Left ventricle myocardium inferior (tissue), 1 donor: ENCODE results near the gene RNF115. TPM values are rescaled to one million over a fixed set of nuclear protein-coding genes. Genes with fewer than 3 reads are reported as not detected.

Experiments
- DNase-seq: peaks from one replicate; pipeline ENCODE4 v3.0.0-alpha.2; 2020
- H3K27ac ChIP-seq: fragments of 200-600 bp; replicated peaks from 2 replicates; pipeline ENCODE4 v1.8.0; 2021
- H3K27me3 ChIP-seq: fragments of 200-600 bp; 2 replicates; pipeline ENCODE4 v1.8.0; 2021; ENCODE audit warnings: low read depth
- H3K36me3 ChIP-seq: fragments of 200-600 bp; 2 replicates; pipeline ENCODE4 v1.8.0; 2021
- H3K4me1 ChIP-seq: fragments of 200-600 bp; 2 replicates; pipeline ENCODE4 v1.8.0; 2021
- H3K4me3 ChIP-seq: fragments of 200-600 bp; 2 replicates; pipeline ENCODE4 v1.8.0; 2021; ENCODE audit warnings: mild to moderate bottlenecking, moderate library complexity
- H3K9me3 ChIP-seq: fragments of 200-600 bp; replicated peaks from 2 replicates; pipeline ENCODE4 v1.8.0; 2021
- intact Hi-C: fragments of 100-400 bp; cut with micrococcal nuclease; formaldehyde crosslinking; loops from one replicate; pipeline ENCODE4 v1.11.0; 2022
- total RNA-seq: library from RNA; stranded (reverse); fragmentation: NEBNext Ultra II Directional; extraction: Animal tissue kit (Norgen Biotek cat#: 25700); gene quantifications from one replicate; pipeline ENCODE4 v1.2.1, GENCODE V29; 2021
- TF ChIP-seq, protein P1 (sequence below): fragments of 200-600 bp; IDR thresholded peaks from 2 replicates; pipeline ENCODE4 v1.8.0; 2021; ENCODE audit warnings: antibody characterized with exemption, mild to moderate bottlenecking, borderline replicate concordance
- donor health status: DM: no; HTN: yes; CAD: no; lungs with severe emphysema.

The RNF115 gene
- total RNA-seq, 1 donor from 2014 or later: 51.1 TPM

GRCh38 chr1:145707183-145707867 is 116.6 kb downstream of the RNF115 start, which contains the start of gene PDZK1:
PDZK1 (minus strand) TSS chr1:145707368; CDS start chr1:145688021, 19,347 bp downstream.
- TF ChIP-seq, protein P1, sequence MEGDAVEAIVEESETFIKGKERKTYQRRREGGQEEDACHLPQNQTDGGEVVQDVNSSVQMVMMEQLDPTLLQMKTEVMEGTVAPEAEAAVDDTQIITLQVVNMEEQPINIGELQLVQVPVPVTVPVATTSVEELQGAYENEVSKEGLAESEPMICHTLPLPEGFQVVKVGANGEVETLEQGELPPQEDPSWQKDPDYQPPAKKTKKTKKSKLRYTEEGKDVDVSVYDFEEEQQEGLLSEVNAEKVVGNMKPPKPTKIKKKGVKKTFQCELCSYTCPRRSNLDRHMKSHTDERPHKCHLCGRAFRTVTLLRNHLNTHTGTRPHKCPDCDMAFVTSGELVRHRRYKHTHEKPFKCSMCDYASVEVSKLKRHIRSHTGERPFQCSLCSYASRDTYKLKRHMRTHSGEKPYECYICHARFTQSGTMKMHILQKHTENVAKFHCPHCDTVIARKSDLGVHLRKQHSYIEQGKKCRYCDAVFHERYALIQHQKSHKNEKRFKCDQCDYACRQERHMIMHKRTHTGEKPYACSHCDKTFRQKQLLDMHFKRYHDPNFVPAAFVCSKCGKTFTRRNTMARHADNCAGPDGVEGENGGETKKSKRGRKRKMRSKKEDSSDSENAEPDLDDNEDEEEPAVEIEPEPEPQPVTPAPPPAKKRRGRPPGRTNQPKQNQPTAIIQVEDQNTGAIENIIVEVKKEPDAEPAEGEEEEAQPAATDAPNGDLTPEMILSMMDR: no peak
- H3K9me3 ChIP-seq: no peaks in the 10 kb centered on the region
- H3K36me3 ChIP-seq: no peaks in the 10 kb centered on the region
- H3K4me1 ChIP-seq: peaks cover 3% of the 10 kb centered on the region
- no peak within 1 kb of the TSS for H3K27ac ChIP-seq
- no peak for DNase-seq
- intact Hi-C loops: no loop called here
- H3K27me3 ChIP-seq: no peaks in the 10 kb centered on the region
- no peak within 1 kb of the TSS for H3K4me3 ChIP-seq

DNA sequence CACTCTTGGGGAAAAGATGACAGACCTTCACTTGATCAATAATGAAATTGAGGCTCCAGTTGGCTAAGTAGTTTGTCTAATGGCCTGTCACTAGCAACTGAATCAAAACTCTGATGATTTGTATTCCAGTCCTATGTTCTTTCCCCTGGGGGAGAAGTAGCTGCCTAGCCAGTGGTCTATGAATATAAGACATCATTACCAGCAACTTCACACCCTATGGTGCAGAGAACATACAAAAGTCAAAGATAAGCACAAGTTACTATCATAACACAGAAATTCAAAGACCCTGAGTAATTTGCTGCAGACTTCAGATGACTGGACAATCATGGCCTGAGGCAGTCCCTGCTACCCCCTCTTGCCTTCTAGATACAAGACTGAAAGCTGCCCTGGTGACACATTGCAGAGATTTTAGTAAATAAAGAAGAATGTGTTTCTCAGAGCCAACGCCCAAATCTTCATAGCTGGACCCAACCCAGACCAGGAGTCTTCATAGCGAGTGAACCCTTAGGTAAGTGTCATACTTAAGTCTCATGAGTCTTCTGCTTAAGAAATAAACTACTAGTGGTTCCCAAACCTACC is 117.7 kb downstream of the RNF115 start:
- no peak overlapping the region for H3K4me3 ChIP-seq
- DNase-seq: no peak

GRCh38 chr1:145705622-145706021 is 118.3 kb downstream of the RNF115 start:
- H3K27ac ChIP-seq: no peak overlapping the region
- no peak for DNase-seq
- no peaks in the 10 kb centered on the region for H3K4me1 ChIP-seq
- H3K27me3 ChIP-seq: no peaks in the 10 kb centered on the region
- H3K9me3 ChIP-seq: no peaks in the 10 kb centered on the region
- H3K36me3 ChIP-seq: no peaks in the 10 kb centered on the region
- TF ChIP-seq, protein P1: no peak
- H3K4me3 ChIP-seq: no peak overlapping the region
- intact Hi-C loops: no loop called here

More for the DNA sequence above, 117.7 kb downstream of the RNF115 start:
- no peak overlapping the region for H3K27ac ChIP-seq
- TF ChIP-seq, protein P1: no peak
- H3K36me3 ChIP-seq: no peaks in the 10 kb centered on the region
- H3K27me3 ChIP-seq: no peaks in the 10 kb centered on the region
- H3K4me1 ChIP-seq: no peaks in the 10 kb centered on the region
- intact Hi-C loops: no loop called here
- no peaks in the 10 kb centered on the region for H3K9me3 ChIP-seq

- intact Hi-C loops: no loop called here
- TF ChIP-seq, protein P1: no peak
- Histone ChIP-seq H3K27me3 (no peaks in the 10 kb centered on the region), H3K27ac (no peak overlapping the region), H3K36me3 (no peaks in the 10 kb centered on the region), H3K4me3 (no peak overlapping the region), H3K9me3 (no peaks in the 10 kb centered on the region), H3K4me1 (no peaks in the 10 kb centered on the region)
- DNase-seq: no peak
Measured at GRCh38 chr1:145702826-145703225, 121.1 kb downstream of the RNF115 start.

GRCh38 chr1:145702052-145702451 is 121.8 kb downstream of the RNF115 start:
- TF ChIP-seq, protein P1: no peak
- Histone ChIP-seq H3K27me3 (no peaks in the 10 kb centered on the region), H3K36me3 (no peaks in the 10 kb centered on the region), H3K27ac (no peak overlapping the region), H3K9me3 (no peaks in the 10 kb centered on the region), H3K4me1 (no peaks in the 10 kb centered on the region), H3K4me3 (no peak overlapping the region)
- no peak for DNase-seq
- intact Hi-C loops: no loop called here
